H9 (cell line): ENCODE results near the gene UNCX. TPM values are rescaled to one million over a fixed set of nuclear protein-coding genes. Genes with fewer than 3 reads are reported as not detected.

Source experiments
- DNase-seq: peaks from one replicate; pipeline ENCODE4 v3.0.0-alpha.2; 2017
- H2AFZ ChIP-seq: one replicate; pipeline ENCODE4 v1.6.1; 2013; ENCODE audit warnings: mild to moderate bottlenecking, low read length, control low read depth, moderate library complexity
- H2AK5ac ChIP-seq: 2 replicates; pipeline ENCODE4 v1.6.1; 2013; ENCODE audit warnings: low read length, control low read depth, mixed read lengths; ENCODE audit not compliant: insufficient read length
- H2BK120ac ChIP-seq: one replicate; pipeline ENCODE4 v1.6.1; 2013; ENCODE audit warnings: low read depth, mild to moderate bottlenecking, low read length, control low read depth, inconsistent platforms; ENCODE audit not compliant: poor library complexity, severe bottlenecking
- H2BK12ac ChIP-seq: 2 replicates; pipeline ENCODE4 v1.6.1; 2013; ENCODE audit warnings: low read length, control low read depth, mixed read lengths, low read depth; ENCODE audit not compliant: insufficient read length
- H2BK15ac ChIP-seq: 2 replicates; pipeline ENCODE4 v1.6.1; 2013; ENCODE audit warnings: low read depth, low read length, control low read depth
- H2BK20ac ChIP-seq: one replicate; pipeline ENCODE4 v1.6.1; 2013; ENCODE audit warnings: low read depth, mild to moderate bottlenecking, low read length, control low read depth, inconsistent platforms; ENCODE audit not compliant: poor library complexity, severe bottlenecking
- H2BK5ac ChIP-seq: 2 replicates; pipeline ENCODE4 v1.6.1; 2013; ENCODE audit warnings: low read length, control low read depth, mixed read lengths; ENCODE audit not compliant: insufficient read length
- H3K14ac ChIP-seq: 2 replicates; pipeline ENCODE4 v1.6.1; 2013; ENCODE audit warnings: low read length, control low read depth; ENCODE audit not compliant: insufficient read depth
- H3K18ac ChIP-seq: 2 replicates; pipeline ENCODE4 v1.6.1; 2013; ENCODE audit warnings: low read depth, mild to moderate bottlenecking, mixed read lengths, low read length, control low read depth; ENCODE audit not compliant: insufficient read length
- H3K23ac ChIP-seq: 2 replicates; pipeline ENCODE4 v1.6.1; 2013; ENCODE audit warnings: low read length, control low read depth, mixed read lengths, low read depth; ENCODE audit not compliant: insufficient read length
- H3K23me2 ChIP-seq: 2 replicates; pipeline ENCODE4 v1.6.1; 2013; ENCODE audit warnings: low read depth, mild to moderate bottlenecking, mixed read lengths, low read length, control low read depth; ENCODE audit not compliant: insufficient read length, poor library complexity, severe bottlenecking
- H3K27ac ChIP-seq: 2 replicates; pipeline ENCODE4 v1.5.1; 2013; ENCODE audit warnings: low read length, control low read depth, mixed read lengths, low read depth; ENCODE audit not compliant: insufficient read length
- H3K27me3 ChIP-seq: 2 replicates; pipeline ENCODE4 v1.6.1; 2013; ENCODE audit warnings: low read length, control low read depth, inconsistent platforms; ENCODE audit not compliant: insufficient read depth
- H3K4ac ChIP-seq: 2 replicates; pipeline ENCODE4 v1.6.1; 2013; ENCODE audit warnings: low read depth, mild to moderate bottlenecking, control low read depth, inconsistent platforms, low read length, moderate library complexity
- H3K4me1 ChIP-seq: 2 replicates; pipeline ENCODE4 v1.6.1; 2013; ENCODE audit warnings: low read length, control low read depth, inconsistent platforms; ENCODE audit not compliant: insufficient read depth
- H3K4me2 ChIP-seq: 2 replicates; pipeline ENCODE4 v1.6.1; 2013; ENCODE audit warnings: low read length, control low read depth, mixed read lengths; ENCODE audit not compliant: insufficient read length, insufficient read depth
- H3K56ac ChIP-seq: 2 replicates; pipeline ENCODE4 v1.6.1; 2013; ENCODE audit warnings: low read depth, mild to moderate bottlenecking, mixed read lengths, low read length, control low read depth; ENCODE audit not compliant: insufficient read length
- H3K79me1 ChIP-seq: 2 replicates; pipeline ENCODE4 v1.6.1; 2013; ENCODE audit warnings: low read depth, mild to moderate bottlenecking, moderate library complexity, low read length, control low read depth, inconsistent platforms; ENCODE audit not compliant: insufficient read depth, poor library complexity, severe bottlenecking
- H3K79me2 ChIP-seq: 2 replicates; pipeline ENCODE4 v1.6.1; 2013; ENCODE audit warnings: low read length, control low read depth, inconsistent platforms; ENCODE audit not compliant: insufficient read depth
- H3K9ac ChIP-seq: 2 replicates; pipeline ENCODE4 v1.6.1; 2013; ENCODE audit warnings: low read length, control low read depth, mixed read lengths; ENCODE audit not compliant: insufficient read length; ENCODE audit errors: extremely low read depth
- H3K9me3 ChIP-seq: one replicate; pipeline ENCODE4 v1.6.1; 2013; ENCODE audit warnings: low read depth, low read length, inconsistent platforms; ENCODE audit not compliant: control insufficient read depth
- H3T11ph ChIP-seq: one replicate; pipeline ENCODE4 v1.6.1; 2013; ENCODE audit warnings: mild to moderate bottlenecking, low read length, control low read depth, inconsistent platforms
- H4K20me1 ChIP-seq: one replicate; pipeline ENCODE4 v1.6.1; 2013; ENCODE audit not compliant: control insufficient read depth, insufficient read length, insufficient read depth
- H4K5ac ChIP-seq: 2 replicates; pipeline ENCODE4 v1.6.1; 2013; ENCODE audit warnings: low read depth, mild to moderate bottlenecking, mixed read lengths, low read length, control low read depth; ENCODE audit not compliant: insufficient read length
- H4K8ac ChIP-seq: replicated peaks from 2 replicates; pipeline ENCODE4 v1.6.1; 2013; ENCODE audit warnings: low read length, control low read depth, mixed read lengths, low read depth; ENCODE audit not compliant: insufficient read length
- H4K91ac ChIP-seq: 2 replicates; pipeline ENCODE4 v1.6.1; 2013; ENCODE audit warnings: low read depth, mild to moderate bottlenecking, moderate library complexity, mixed read lengths, low read length, control low read depth; ENCODE audit not compliant: insufficient read length
- H3K27ac Mint-ChIP-seq, 3 experiments: 2 replicates in 2 of 3; 3 replicates in 1 of 3; pipeline ENCODE4 v1.8.0; 2020 to 2021; ENCODE audit warnings: mixed read lengths in 3 of 3, mild to moderate bottlenecking in 1 of 3, moderate library complexity in 1 of 3
- H3K27me3 Mint-ChIP-seq: 2 replicates; pipeline ENCODE4 v1.8.0; 2021; ENCODE audit warnings: low read depth, mild to moderate bottlenecking, moderate library complexity, mixed read lengths
- H3K36me3 Mint-ChIP-seq, 3 experiments: 2 replicates in 2 of 3; 3 replicates in 1 of 3; pipeline ENCODE4 v1.8.0; 2020 to 2021; ENCODE audit warnings: low read depth in 3 of 3, mixed read lengths in 3 of 3; ENCODE audit not compliant: insufficient read depth in 1 of 3
- H3K4me1 Mint-ChIP-seq, 2 experiments: 2 replicates each; pipeline ENCODE4 v1.8.0; 2020; ENCODE audit warnings: mixed read lengths in 2 of 2
- H3K4me3 Mint-ChIP-seq, 2 experiments: 2 replicates in 1 of 2; 3 replicates in 1 of 2; pipeline ENCODE4 v1.8.0; 2020 to 2021; ENCODE audit warnings: mild to moderate bottlenecking in 2 of 2, mixed read lengths in 2 of 2, moderate library complexity in 1 of 2
- H3K9me3 Mint-ChIP-seq, 2 experiments: 2 replicates in 1 of 2; 3 replicates in 1 of 2; pipeline ENCODE4 v1.8.0; 2020; ENCODE audit warnings: mild to moderate bottlenecking in 2 of 2, mixed read lengths in 2 of 2, moderate library complexity in 1 of 2
- WGBS: extraction: QIAGEN DNeasy Blood & Tissue Kit; methylation state at CpG from one replicate; pipeline ENCODE4 v1.1.7; 2013; ENCODE audit warnings: missing lambda C conversion rate, low lambda C conversion rate, mixed read lengths; ENCODE audit not compliant: insufficient read length; ENCODE audit errors: extremely low coverage; 5-methylcytosine and 5-hydroxymethylcytosine counted together
- total RNA-seq: library from RNA; stranded (reverse); gene quantifications from 2 replicates; pipeline ENCODE4 v1.2.1, GENCODE V29; 2021
- TF ChIP-seq, protein P1 (sequence below): fragments of 200-600 bp; sonication (generic); conservative IDR thresholded peaks from 3 replicates; pipeline ENCODE4 v1.8.0; 2021; ENCODE audit warnings: antibody characterized with exemption, mild to moderate bottlenecking

The UNCX gene
- total RNA-seq, 1 experiment from 2014 or later, result not detected

DNA sequence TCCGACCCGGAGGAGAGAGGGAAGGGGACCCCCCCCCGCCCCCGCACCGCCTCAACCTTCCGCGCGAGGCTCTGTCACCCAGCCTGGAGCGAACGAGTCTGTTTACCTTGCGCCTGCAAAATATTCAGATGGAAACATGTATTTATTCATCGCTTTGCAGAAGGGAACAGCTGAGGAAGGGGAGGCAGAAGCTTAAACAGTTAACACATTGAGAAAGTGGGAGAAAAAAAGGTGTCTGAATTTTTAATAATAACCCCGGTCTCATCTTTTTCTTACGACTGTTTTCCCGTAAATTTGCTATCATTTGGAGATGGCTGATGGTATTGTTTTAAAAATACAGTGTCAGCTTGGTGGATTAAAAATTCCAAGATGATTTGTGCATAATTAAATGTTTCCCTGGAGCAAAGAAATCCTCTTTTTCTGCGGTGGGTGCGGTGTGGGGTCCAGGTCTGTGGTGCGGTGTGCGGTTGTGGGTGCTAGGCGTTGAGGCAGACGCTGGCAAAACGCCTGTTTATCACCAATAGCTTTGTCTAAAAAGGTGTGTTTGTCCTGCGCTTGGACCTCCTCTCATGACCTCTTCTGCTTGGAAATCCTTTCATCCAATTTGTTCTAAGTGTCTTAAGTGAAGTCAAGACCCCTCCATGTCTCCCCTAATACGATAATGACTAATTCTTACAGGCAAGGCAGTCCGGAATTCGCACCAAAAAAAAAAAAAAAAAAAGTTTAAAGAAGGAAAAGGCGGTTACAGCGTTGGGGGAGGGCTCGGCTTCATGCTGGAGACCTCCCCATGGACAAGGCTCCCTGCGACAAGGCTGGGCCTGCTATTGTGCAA, 1.6 kb downstream of the UNCX start:
- Histone ChIP-seq H3K56ac (no peak overlapping the region), H2BK120ac (no peak overlapping the region), H3K4me2 (no peak overlapping the region), H3K4me1 (peaks cover 2% of the 10 kb centered on the region; the same call in 1 of the 2 replicates), H2BK20ac (no peak overlapping the region), H3K18ac (no peak overlapping the region), H3K4ac (no peak overlapping the region), H2AFZ (no peak overlapping the region), H3K9me3 (no peaks in the 10 kb centered on the region), H3K27ac (no peak overlapping the region), H2BK5ac (no peak overlapping the region), H3K79me2 (no peaks in the 10 kb centered on the region), H4K20me1 (no peaks in the 10 kb centered on the region), H4K5ac (no peak overlapping the region), H3K14ac (no peak overlapping the region), H2AK5ac (no peak overlapping the region), H4K91ac (no peak overlapping the region), H2BK15ac (no peak overlapping the region), H3K23me2 (peaks cover 2% of the 10 kb centered on the region), H3T11ph (no peak overlapping the region), H3K27me3 (peaks cover 72% of the 10 kb centered on the region), H4K8ac (no peak overlapping the region), H3K79me1 (no peaks in the 10 kb centered on the region), H3K9ac (no peak overlapping the region), H3K23ac (no peak overlapping the region), H2BK12ac (no peak overlapping the region)
- Mint-ChIP-seq H3K27me3 (peaks cover 81% of the 10 kb centered on the region), H3K4me1 (peaks cover 9 to 35% of the 10 kb centered on the region in 2 experiments), H3K27ac (no peak overlapping the region; a peak in 1 of 7 replicates), H3K4me3 (peak overlapping the region in 1 of 2 experiments; percentile 72; a peak in 3 of 5 replicates), H3K9me3 (peaks cover 5 to 11% of the 10 kb centered on the region in 2 experiments; a peak in 4 of 5 replicates), H3K36me3 (no peaks in the 10 kb centered on the region; a peak in 1 of 7 replicates)
- no CpG with 5 or more reads among the region's 30 CpGs for WGBS
- TF ChIP-seq, protein P1, sequence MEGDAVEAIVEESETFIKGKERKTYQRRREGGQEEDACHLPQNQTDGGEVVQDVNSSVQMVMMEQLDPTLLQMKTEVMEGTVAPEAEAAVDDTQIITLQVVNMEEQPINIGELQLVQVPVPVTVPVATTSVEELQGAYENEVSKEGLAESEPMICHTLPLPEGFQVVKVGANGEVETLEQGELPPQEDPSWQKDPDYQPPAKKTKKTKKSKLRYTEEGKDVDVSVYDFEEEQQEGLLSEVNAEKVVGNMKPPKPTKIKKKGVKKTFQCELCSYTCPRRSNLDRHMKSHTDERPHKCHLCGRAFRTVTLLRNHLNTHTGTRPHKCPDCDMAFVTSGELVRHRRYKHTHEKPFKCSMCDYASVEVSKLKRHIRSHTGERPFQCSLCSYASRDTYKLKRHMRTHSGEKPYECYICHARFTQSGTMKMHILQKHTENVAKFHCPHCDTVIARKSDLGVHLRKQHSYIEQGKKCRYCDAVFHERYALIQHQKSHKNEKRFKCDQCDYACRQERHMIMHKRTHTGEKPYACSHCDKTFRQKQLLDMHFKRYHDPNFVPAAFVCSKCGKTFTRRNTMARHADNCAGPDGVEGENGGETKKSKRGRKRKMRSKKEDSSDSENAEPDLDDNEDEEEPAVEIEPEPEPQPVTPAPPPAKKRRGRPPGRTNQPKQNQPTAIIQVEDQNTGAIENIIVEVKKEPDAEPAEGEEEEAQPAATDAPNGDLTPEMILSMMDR, result no peak
- DNase-seq, result peak; percentile 53
